OCI-LY7 (cell line): ENCODE data around the gene ZYX. TPM values are rescaled to one million over a fixed set of nuclear protein-coding genes. Genes with fewer than 3 reads are reported as not detected.

Source experiments
- BruUV-seq: library from RNA; stranded (reverse); fragments of 400-500 nt; replicated peaks from 2 replicates; lab custom pipeline; 2021; lab: Mats Ljungman, UMichigan
- CTCF ChIA-PET: fragments of 300-600 bp; sonication (Branson Sonifier 250); formaldehyde crosslinking; loops from one replicate; lab custom pipeline; 2022; ENCODE audit warnings: antibody characterized with exemption; ENCODE audit not compliant: unreplicated experiment; lab: Charles Lee
- POLR2A ChIA-PET: fragments of 300-600 bp; sonication (Branson Sonifier 250); formaldehyde crosslinking; loops from one replicate; lab custom pipeline; 2022; ENCODE audit warnings: antibody characterized with exemption; lab: Charles Lee
- DNase-seq: peaks from one replicate; pipeline ENCODE4 v3.0.0-alpha.2; 2015; ENCODE audit warnings: low spot score
- H2AFZ ChIP-seq: fragments of 200-600 bp; sonication (generic), shearing (Covaris generic); 2 replicates; pipeline ENCODE4 v1.6.1; 2014; ENCODE audit warnings: mild to moderate bottlenecking, antibody characterized with exemption, low read length, moderate library complexity
- H3K27ac ChIP-seq: fragments of 200-600 bp; sonication (generic); 2 replicates; pipeline ENCODE4 v1.5.1; 2014; ENCODE audit warnings: mixed run types, low read depth, mild to moderate bottlenecking, moderate library complexity, low read length, inconsistent platforms; ENCODE audit not compliant: poor library complexity, severe bottlenecking
- H3K36me3 ChIP-seq: fragments of 200-600 bp; sonication (generic); 2 replicates; pipeline ENCODE4 v1.6.1; 2014; ENCODE audit warnings: mild to moderate bottlenecking, antibody characterized with exemption, low read length, moderate library complexity, mixed read lengths; ENCODE audit not compliant: insufficient read depth
- H3K4me1 ChIP-seq: fragments of 200-600 bp; sonication (generic); 2 replicates; pipeline ENCODE4 v1.5.1; 2014; ENCODE audit warnings: mild to moderate bottlenecking, low read length; ENCODE audit not compliant: insufficient read depth, poor library complexity, severe bottlenecking
- H3K4me2 ChIP-seq: fragments of 200-600 bp; sonication (generic); 2 replicates; pipeline ENCODE4 v1.6.1; 2014; ENCODE audit warnings: mild to moderate bottlenecking, low read length
- H3K4me3 ChIP-seq: fragments of 200-600 bp; sonication (generic); 2 replicates; pipeline ENCODE4 v1.5.1; 2014; ENCODE audit warnings: mild to moderate bottlenecking, low read depth, low read length; ENCODE audit not compliant: poor library complexity, severe bottlenecking
- H3K79me2 ChIP-seq: fragments of 200-600 bp; sonication (generic); 2 replicates; pipeline ENCODE4 v1.6.1; 2016; ENCODE audit warnings: low read depth, mild to moderate bottlenecking, low read length, moderate library complexity, mixed read lengths; ENCODE audit not compliant: insufficient read depth
- H3K9me2 ChIP-seq: fragments of 200-600 bp; sonication (generic); 2 replicates; pipeline ENCODE4 v1.6.1; 2016; ENCODE audit warnings: mild to moderate bottlenecking, low read length, mixed read lengths; ENCODE audit not compliant: insufficient read depth
- H3K9me3 ChIP-seq: fragments of 200-600 bp; sonication (generic); 2 replicates; pipeline ENCODE4 v1.6.1; 2014; ENCODE audit warnings: mild to moderate bottlenecking, mixed run types, low read length, mixed read lengths
- H4K20me1 ChIP-seq: fragments of 200-600 bp; sonication (generic); 2 replicates; pipeline ENCODE4 v1.6.1; 2014; ENCODE audit warnings: mild to moderate bottlenecking, antibody characterized with exemption, low read length, moderate library complexity, mixed read lengths; ENCODE audit not compliant: insufficient read depth
- EZH2phosphoT487 ChIP-seq: fragments of 200-600 bp; sonication (generic); IDR thresholded peaks from 2 replicates; pipeline ENCODE4 v1.6.1; 2018; ENCODE audit warnings: low read depth, borderline replicate concordance, mild to moderate bottlenecking, mixed run types, antibody characterized with exemption, low read length, moderate library complexity, mixed read lengths
- intact Hi-C: fragments of 100-400 bp; cut with micrococcal nuclease; formaldehyde crosslinking; loops from one replicate; pipeline ENCODE4 v1.10.0; 2022; ENCODE audit not compliant: unreplicated experiment
- total RNA-seq, 2 experiments: library from RNA; depleted of rRNA in 1 of 2; stranded (reverse); fragments of >200 nt in 1 of 2; shearing (Covaris generic) in 1 of 2; gene quantifications; 2 replicates each; pipeline ENCODE4 v1.2.3, GENCODE V29; 2014 to 2022
- TF ChIP-seq, protein P1 (sequence below): fragments of 200-600 bp; sonication (generic); conservative IDR thresholded peaks from 2 replicates; pipeline ENCODE4 v1.5.1; 2014; ENCODE audit warnings: mild to moderate bottlenecking, antibody characterized with exemption, low read length, moderate library complexity, mixed read lengths

Gene ZYX
- total RNA-seq, 2 experiments from 2014 or later, result 0.44 to 4.2 TPM

DNA sequence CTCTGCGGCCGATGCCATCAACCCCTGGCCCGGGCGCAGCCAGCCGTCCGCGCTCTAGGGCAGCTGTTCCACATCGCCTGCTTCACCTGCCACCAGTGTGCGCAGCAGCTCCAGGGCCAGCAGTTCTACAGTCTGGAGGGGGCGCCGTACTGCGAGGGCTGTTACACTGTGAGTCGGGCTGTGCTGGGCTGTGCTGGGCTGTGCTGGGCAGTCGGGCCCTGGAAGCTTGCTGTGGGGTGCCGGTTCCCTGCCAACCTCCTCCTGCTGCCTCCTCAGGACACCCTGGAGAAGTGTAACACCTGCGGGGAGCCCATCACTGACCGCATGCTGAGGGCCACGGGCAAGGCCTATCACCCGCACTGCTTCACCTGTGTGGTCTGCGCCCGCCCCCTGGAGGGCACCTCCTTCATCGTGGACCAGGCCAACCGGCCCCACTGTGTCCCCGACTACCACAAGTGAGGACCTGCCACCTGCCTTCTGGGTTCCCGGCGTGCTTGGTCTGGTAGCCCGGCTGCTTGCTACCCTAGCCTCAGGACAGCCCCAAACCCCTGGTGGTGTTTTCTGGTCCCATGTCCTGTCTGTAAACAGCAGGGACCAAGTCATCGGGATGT is 7.5 kb downstream of the ZYX start:
- H3K79me2 ChIP-seq, result no peaks in the 10 kb centered on the region
- BruUV-seq, result no TSS peak

DNA sequence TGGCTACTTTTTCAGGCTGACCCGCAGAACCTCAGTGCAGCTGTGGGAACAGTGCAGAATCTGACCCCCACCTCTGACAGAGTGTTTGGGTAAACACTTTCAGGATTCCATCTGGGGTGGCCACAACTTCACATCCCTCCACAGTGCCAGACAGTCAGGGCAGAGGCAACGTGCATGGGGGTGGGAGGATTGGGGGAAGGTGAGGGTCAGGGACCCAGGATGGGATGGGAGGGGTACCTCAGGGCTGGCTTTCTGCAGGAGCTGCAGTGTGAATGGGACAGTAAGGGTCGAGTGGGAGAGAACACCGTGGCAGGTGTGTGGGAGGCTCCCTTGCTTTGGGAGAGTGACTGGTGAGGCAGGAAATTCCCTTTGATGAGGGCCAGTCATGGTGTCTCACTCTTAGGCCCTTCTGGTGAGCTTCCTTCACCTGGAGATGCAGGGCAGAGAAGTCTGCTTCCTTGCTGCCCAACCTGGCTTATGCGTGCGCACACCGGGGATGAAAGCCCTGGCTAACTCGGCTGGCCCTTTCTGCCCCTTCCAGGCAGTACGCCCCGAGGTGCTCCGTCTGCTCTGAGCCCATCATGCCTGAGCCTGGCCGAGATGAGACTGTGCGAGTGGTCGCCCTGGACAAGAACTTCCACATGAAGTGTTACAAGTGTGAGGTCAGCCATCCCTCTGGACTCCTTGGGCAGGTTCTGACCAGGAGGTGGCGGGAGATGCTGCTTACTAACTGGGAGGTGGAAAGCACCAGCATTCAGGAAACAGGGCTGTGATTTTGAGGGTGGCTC is 8.4 kb downstream of the ZYX start:
- H3K36me3 ChIP-seq, result no peaks in the 10 kb centered on the region
- no peaks in the 10 kb centered on the region for H4K20me1 ChIP-seq
- no peaks in the 10 kb centered on the region for H3K9me3 ChIP-seq
- TF ChIP-seq EZH2phosphoT487, result no peak
- no peaks in the 10 kb centered on the region for H3K4me1 ChIP-seq
- H2AFZ ChIP-seq, result no peak overlapping the region
- intact Hi-C loops, result no loop called here
- no peak for DNase-seq
- H3K4me3 ChIP-seq, result no peak overlapping the region
- H3K79me2 ChIP-seq, result no peaks in the 10 kb centered on the region
- H3K9me2 ChIP-seq, result no peaks in the 10 kb centered on the region
- ChIA-PET CTCF (no interaction called here), POLR2A (no interaction called here)
- no peak overlapping the region for H3K4me2 ChIP-seq
- H3K27ac ChIP-seq, result no peak overlapping the region
- no TSS peak for BruUV-seq

More for the DNA sequence above, 7.5 kb downstream of the ZYX start:
- CTCF ChIA-PET, result no interaction called here
- Histone ChIP-seq H3K36me3 (no peaks in the 10 kb centered on the region), H3K4me3 (no peak overlapping the region), H3K27ac (no peak overlapping the region), H4K20me1 (no peaks in the 10 kb centered on the region), H3K9me2 (no peaks in the 10 kb centered on the region), H2AFZ (no peak overlapping the region), H3K4me1 (no peaks in the 10 kb centered on the region), H3K9me3 (no peaks in the 10 kb centered on the region), H3K4me2 (no peak overlapping the region)
- intact Hi-C loops, result no loop called here
- no peak for DNase-seq
- POLR2A ChIA-PET, result no interaction called here
- TF ChIP-seq EZH2phosphoT487, result no peak

DNA sequence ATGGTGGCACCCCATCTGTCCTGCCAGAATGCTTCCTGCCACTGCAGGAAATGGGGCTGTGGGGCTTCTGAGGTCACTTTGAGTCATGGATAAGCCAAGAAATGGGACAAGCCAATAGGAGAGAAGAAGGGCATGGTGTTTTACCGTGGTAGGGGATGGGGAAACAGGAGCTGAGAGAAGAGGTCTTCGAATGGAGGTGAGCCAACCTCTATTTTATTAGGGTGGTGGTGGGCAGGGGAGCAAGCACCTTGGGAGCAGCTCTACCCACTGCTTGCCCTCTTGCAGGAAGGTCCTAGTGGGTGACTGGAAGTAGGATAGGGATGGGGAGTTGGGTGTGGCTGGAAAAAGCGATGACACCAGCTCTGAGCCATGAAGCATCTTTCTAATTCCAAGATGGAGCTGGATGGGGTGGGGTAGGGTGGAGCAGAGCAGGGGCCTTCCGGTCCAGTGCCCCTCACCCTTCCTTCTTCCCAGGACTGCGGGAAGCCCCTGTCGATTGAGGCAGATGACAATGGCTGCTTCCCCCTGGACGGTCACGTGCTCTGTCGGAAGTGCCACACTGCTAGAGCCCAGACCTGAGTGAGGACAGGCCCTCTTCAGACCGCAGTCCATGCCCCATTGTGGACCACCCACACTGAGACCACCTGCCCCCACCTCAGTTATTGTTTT is 9.1 kb downstream of the ZYX start:
- no peaks in the 10 kb centered on the region for H3K4me1 ChIP-seq
- no peaks in the 10 kb centered on the region for H3K9me3 ChIP-seq
- H2AFZ ChIP-seq, result no peak overlapping the region
- POLR2A ChIA-PET, result interaction anchor here (1.0 kb wide), 1 partner anchor 41 kb away, joined by 3 read pairs; no protein-coding TSS in a partner anchor
- BruUV-seq, result no TSS peak
- no peaks in the 10 kb centered on the region for H3K36me3 ChIP-seq
- H4K20me1 ChIP-seq, result no peaks in the 10 kb centered on the region
- H3K9me2 ChIP-seq, result no peaks in the 10 kb centered on the region
- no peak for TF ChIP-seq EZH2phosphoT487
- TF ChIP-seq, protein P1, sequence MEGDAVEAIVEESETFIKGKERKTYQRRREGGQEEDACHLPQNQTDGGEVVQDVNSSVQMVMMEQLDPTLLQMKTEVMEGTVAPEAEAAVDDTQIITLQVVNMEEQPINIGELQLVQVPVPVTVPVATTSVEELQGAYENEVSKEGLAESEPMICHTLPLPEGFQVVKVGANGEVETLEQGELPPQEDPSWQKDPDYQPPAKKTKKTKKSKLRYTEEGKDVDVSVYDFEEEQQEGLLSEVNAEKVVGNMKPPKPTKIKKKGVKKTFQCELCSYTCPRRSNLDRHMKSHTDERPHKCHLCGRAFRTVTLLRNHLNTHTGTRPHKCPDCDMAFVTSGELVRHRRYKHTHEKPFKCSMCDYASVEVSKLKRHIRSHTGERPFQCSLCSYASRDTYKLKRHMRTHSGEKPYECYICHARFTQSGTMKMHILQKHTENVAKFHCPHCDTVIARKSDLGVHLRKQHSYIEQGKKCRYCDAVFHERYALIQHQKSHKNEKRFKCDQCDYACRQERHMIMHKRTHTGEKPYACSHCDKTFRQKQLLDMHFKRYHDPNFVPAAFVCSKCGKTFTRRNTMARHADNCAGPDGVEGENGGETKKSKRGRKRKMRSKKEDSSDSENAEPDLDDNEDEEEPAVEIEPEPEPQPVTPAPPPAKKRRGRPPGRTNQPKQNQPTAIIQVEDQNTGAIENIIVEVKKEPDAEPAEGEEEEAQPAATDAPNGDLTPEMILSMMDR, result no peak
- no peak overlapping the region for H3K27ac ChIP-seq
- CTCF ChIA-PET, result no interaction called here
- H3K79me2 ChIP-seq, result no peaks in the 10 kb centered on the region
- no peak overlapping the region for H3K4me2 ChIP-seq
- no peak for DNase-seq
- H3K4me3 ChIP-seq, result no peak overlapping the region
- intact Hi-C loops, result no loop called here
